ENCODE results near the gene ENDOD1.
"Not testable (repeated sequence)": the region's sequence is repeated elsewhere in the genome, so short reads cannot be mapped to it uniquely, and the experiment has no call there.

ENDOD1 gene, protein sequence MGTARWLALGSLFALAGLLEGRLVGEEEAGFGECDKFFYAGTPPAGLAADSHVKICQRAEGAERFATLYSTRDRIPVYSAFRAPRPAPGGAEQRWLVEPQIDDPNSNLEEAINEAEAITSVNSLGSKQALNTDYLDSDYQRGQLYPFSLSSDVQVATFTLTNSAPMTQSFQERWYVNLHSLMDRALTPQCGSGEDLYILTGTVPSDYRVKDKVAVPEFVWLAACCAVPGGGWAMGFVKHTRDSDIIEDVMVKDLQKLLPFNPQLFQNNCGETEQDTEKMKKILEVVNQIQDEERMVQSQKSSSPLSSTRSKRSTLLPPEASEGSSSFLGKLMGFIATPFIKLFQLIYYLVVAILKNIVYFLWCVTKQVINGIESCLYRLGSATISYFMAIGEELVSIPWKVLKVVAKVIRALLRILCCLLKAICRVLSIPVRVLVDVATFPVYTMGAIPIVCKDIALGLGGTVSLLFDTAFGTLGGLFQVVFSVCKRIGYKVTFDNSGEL

GRCh38 chr11:95089620-95090542 is at the start of gene ENDOD1:
TSS of gene ENDOD1 (plus strand) at chr11:95089846. CDS start at chr11:95089928, 82 bp downstream.
- H3K4me3 ChIP-seq (ENCODE audit: low read depth, low read length): peak within 1 kb of the TSS; percentile 71
- CTCF ChIA-PET: interaction anchor here (1.0 to 4.3 kb wide), 15 partner anchors 9 to 675 kb away, joined by 3 to 35 read pairs (median 6); partner anchors contain the start of gene SRSF8
- TF ChIP-seq CTCF (IDR thresholded peaks at IDR 0.05; ENCODE audit: insufficient read depth, low read length, missing control alignments): no peak
- POLR2A ChIA-PET: interaction anchor here (0.9 to 2.5 kb wide), 5 partner anchors 11 to 366 kb away, joined by 3 to 28 read pairs (median 5); partner anchors contain the start of gene SRSF8
- DNase-seq (ENCODE audit: low read depth, low spot score): no peak

GRCh38 chr11:95042239-95042638 is 47.4 kb upstream of the ENDOD1 start:
- DNase-seq (ENCODE audit: low read depth, low spot score): no peak
- no peak overlapping the region for H3K4me3 ChIP-seq (ENCODE audit: low read depth, low read length)
- ChIA-PET CTCF (no interaction called here), POLR2A (no interaction called here)
- no peak for TF ChIP-seq CTCF (IDR thresholded peaks at IDR 0.05; ENCODE audit: insufficient read depth, low read length, missing control alignments)

DNA sequence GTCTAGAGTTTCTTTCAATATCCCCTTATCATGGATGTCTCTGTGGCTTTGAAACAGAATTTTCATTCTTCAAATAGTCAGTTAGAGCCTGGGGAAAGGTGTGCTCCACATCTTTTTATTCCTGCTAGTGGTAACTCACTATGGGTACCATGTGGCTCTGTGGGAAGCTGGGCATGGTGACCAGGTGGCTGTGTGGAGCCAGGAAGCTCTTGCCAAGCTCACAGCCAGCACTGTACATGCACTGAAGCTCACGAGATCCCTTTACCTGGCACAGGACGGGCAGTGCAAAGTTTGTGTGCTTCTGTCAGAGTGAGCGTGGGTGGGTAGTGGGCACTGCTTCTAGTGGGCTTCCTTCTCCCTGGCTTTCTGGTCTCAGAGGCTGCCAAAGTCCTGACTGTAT is 46.7 kb upstream of the ENDOD1 start:
- no peak overlapping the region for H3K4me3 ChIP-seq (ENCODE audit: low read depth, low read length)
- CTCF ChIA-PET: no interaction called here
- no peak for TF ChIP-seq CTCF (IDR thresholded peaks at IDR 0.05; ENCODE audit: insufficient read depth, low read length, missing control alignments)
- POLR2A ChIA-PET: no interaction called here
- no peak for DNase-seq (ENCODE audit: low read depth, low spot score)

DNA sequence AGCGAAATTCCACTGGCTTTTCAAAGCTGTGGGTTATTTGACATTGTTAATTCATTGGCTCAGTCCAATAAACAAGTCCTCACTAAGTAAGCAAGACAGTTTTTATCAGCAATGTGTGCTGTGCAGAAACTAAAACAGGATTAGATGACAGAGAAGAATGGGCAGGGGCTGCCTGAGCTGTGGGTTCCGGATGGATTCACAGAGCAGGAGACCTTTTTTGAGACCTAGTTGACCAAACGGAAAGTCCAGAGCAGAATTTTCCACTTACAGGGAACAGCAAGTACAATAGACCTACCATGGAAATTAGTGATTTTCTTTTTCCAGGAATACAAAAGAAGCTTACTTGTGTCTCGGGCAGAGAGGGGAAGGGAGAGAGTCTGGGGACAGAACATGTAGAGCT is 45.6 kb upstream of the ENDOD1 start:
- TF ChIP-seq CTCF (IDR thresholded peaks at IDR 0.05; ENCODE audit: insufficient read depth, low read length, missing control alignments): no peak
- H3K4me3 ChIP-seq (ENCODE audit: low read depth, low read length): no peak overlapping the region
- ChIA-PET CTCF (interaction anchor here (0.8 to 1.6 kb wide), 2 partner anchors 14 to 23 kb away, joined by 3 to 4 read pairs; partner anchors contain the start of gene SRSF8), POLR2A (no interaction called here)
- no peak for DNase-seq (ENCODE audit: low read depth, low spot score)

GRCh38 chr11:95045812-95046211 is 43.8 kb upstream of the ENDOD1 start:
- TF ChIP-seq CTCF (IDR thresholded peaks at IDR 0.05; ENCODE audit: insufficient read depth, low read length, missing control alignments): no peak
- ChIA-PET CTCF (no interaction called here), POLR2A (no interaction called here)
- no peak overlapping the region for H3K4me3 ChIP-seq (ENCODE audit: low read depth, low read length)
- no peak for DNase-seq (ENCODE audit: low read depth, low spot score)

DNA sequence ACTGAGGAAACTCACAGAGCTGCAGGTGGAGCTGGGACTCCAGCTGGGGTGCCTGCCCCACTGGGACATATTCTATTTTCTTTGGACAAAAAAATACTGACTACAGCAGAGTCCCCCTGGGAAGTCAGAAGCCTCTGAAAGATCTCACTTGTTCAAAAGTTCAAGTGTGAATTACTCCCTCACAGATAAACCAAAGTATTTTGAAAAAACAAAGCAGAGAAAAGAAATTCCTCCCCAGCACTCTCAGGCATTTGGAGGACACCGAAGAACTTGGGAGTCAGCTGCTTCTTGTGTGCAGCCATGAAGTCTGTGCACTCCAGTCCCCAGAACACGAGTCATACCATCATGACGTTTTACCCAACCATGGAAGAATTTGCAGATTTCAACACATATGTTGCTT is 40.5 kb upstream of the ENDOD1 start, which contains the start of gene KDM4F:
Gene KDM4F, plus strand, starts transcription at position 301 of the 400 bp plus-strand sequence.
- POLR2A ChIA-PET; H3K4me3 ChIP-seq (ENCODE audit: low read depth, low read length); CTCF ChIA-PET; DNase-seq (ENCODE audit: low read depth, low spot score): not testable (repeated sequence)

All from AG04449 (cell line).